Measurements from ENCODE around the gene GUCY2C.

GRCh38 chr12:14723763-14724162, 27.4 kb upstream of the GUCY2C start:
- TF ChIP-seq, protein P1, sequence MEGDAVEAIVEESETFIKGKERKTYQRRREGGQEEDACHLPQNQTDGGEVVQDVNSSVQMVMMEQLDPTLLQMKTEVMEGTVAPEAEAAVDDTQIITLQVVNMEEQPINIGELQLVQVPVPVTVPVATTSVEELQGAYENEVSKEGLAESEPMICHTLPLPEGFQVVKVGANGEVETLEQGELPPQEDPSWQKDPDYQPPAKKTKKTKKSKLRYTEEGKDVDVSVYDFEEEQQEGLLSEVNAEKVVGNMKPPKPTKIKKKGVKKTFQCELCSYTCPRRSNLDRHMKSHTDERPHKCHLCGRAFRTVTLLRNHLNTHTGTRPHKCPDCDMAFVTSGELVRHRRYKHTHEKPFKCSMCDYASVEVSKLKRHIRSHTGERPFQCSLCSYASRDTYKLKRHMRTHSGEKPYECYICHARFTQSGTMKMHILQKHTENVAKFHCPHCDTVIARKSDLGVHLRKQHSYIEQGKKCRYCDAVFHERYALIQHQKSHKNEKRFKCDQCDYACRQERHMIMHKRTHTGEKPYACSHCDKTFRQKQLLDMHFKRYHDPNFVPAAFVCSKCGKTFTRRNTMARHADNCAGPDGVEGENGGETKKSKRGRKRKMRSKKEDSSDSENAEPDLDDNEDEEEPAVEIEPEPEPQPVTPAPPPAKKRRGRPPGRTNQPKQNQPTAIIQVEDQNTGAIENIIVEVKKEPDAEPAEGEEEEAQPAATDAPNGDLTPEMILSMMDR (IDR thresholded peaks at IDR 0.05; ENCODE audit: low read length): peak; percentile 86
- no peak for TF ChIP-seq EZH2 (IDR thresholded peaks at IDR 0.05; ENCODE audit: borderline replicate concordance, low read length)
